CD14-positive monocyte (primary cell): ENCODE results near the gene KCNIP3. TPM values are rescaled to one million over a fixed set of nuclear protein-coding genes. Genes with fewer than 3 reads are reported as not detected.
A peak's percentile ranks its signal among the peaks of the same experiment; 100 is the strongest.

Experiments used
- DNase-seq, 3 donors: peaks; one replicate each; pipeline ENCODE4 v3.0.0-alpha.2; 2011 to 2022
- H2AFZ ChIP-seq: 2 replicates; pipeline ENCODE4 v1.6.0; 2012; ENCODE audit warnings: mild to moderate bottlenecking, low read depth, low read length, inconsistent platforms; ENCODE audit not compliant: insufficient read depth, poor library complexity, severe bottlenecking
- H3K27ac ChIP-seq, 2 donors: 1 replicate in 1 of 2; 2 replicates in 1 of 2; pipeline ENCODE4 v1.5.1; 2012 to 2013; ENCODE audit warnings: low read length in 2 of 2, control low read depth in 1 of 2, inconsistent platforms in 1 of 2, low read depth in 1 of 2, mild to moderate bottlenecking in 1 of 2
- H3K27me3 ChIP-seq, 2 donors: one replicate each; pipeline versions ENCODE4 v1.6.0 to v1.6.1; 2011 to 2013; ENCODE audit warnings: low read length in 2 of 2; ENCODE audit not compliant: control insufficient read depth in 2 of 2, insufficient read depth in 2 of 2
- H3K36me3 ChIP-seq, 2 donors: replicated peaks in 1 of 2; 1 replicate in 1 of 2; 2 replicates in 1 of 2; pipeline versions ENCODE4 v1.5.1 to v1.6.1; 2012 to 2013; ENCODE audit warnings: low read length in 2 of 2, control low read depth in 1 of 2, inconsistent platforms in 1 of 2, mild to moderate bottlenecking in 1 of 2; ENCODE audit not compliant: insufficient read depth in 2 of 2, control insufficient read depth in 1 of 2
- H3K4me1 ChIP-seq, 2 donors: 1 replicate in 1 of 2; 2 replicates in 1 of 2; pipeline versions ENCODE4 v1.5.1 to v1.6.1; 2012 to 2013; ENCODE audit warnings: low read length in 2 of 2, control low read depth in 1 of 2, inconsistent platforms in 1 of 2, mild to moderate bottlenecking in 1 of 2, moderate library complexity in 1 of 2; ENCODE audit not compliant: insufficient read depth in 2 of 2, control insufficient read depth in 1 of 2
- H3K4me2 ChIP-seq: replicated peaks from 2 replicates; pipeline ENCODE3; 2012; ENCODE audit warnings: low read length, moderate library complexity, mild to moderate bottlenecking; ENCODE audit not compliant: poor library complexity, severe bottlenecking; ENCODE audit errors: extremely low read depth
- H3K4me3 ChIP-seq, 3 experiments: fragments of 200-600 bp in 1 of 3; sonication (generic) in 1 of 3; replicated peaks in 1 of 3; 1 replicate in 2 of 3; 2 replicates in 1 of 3; pipeline ENCODE4 v1.5.1; 2011 to 2013; ENCODE audit warnings: low read length in 3 of 3, mild to moderate bottlenecking in 3 of 3, control low read depth in 2 of 3, low read depth in 2 of 3, inconsistent platforms in 1 of 3, moderate library complexity in 1 of 3
- H3K79me2 ChIP-seq: 2 replicates; pipeline ENCODE4 v1.6.0; 2012; ENCODE audit warnings: mild to moderate bottlenecking, control low read depth, inconsistent platforms, low read length, moderate library complexity; ENCODE audit not compliant: insufficient read depth
- H3K9ac ChIP-seq: 2 replicates; pipeline ENCODE4 v1.6.0; 2017; ENCODE audit warnings: low read length, mild to moderate bottlenecking; ENCODE audit not compliant: insufficient read depth, poor library complexity, severe bottlenecking
- H3K9me3 ChIP-seq, 2 donors: replicated peaks in 1 of 2; 1 replicate in 1 of 2; 2 replicates in 1 of 2; pipeline versions ENCODE4 v1.5.1 to v1.6.1; 2012 to 2013; ENCODE audit warnings: low read length in 2 of 2, control low read depth in 1 of 2; ENCODE audit not compliant: control insufficient read depth in 1 of 2, insufficient read depth in 1 of 2
- H4K20me1 ChIP-seq: 2 replicates; pipeline ENCODE4 v1.6.0; 2012; ENCODE audit warnings: mild to moderate bottlenecking, low read length, control low read depth, moderate library complexity; ENCODE audit not compliant: insufficient read depth
- H3K27ac Mint-ChIP-seq, 7 donors: one replicate each; pipeline ENCODE4 v1.8.0; 2020; ENCODE audit warnings: mild to moderate bottlenecking in 7 of 7, mixed read lengths in 7 of 7, moderate library complexity in 6 of 7, inconsistent platforms in 2 of 7
- H3K27me3 Mint-ChIP-seq, 3 donors: one replicate each; pipeline ENCODE4 v1.8.0; 2021 to 2022; ENCODE audit warnings: low read depth in 3 of 3, mild to moderate bottlenecking in 3 of 3, mixed read lengths in 3 of 3, moderate library complexity in 3 of 3, inconsistent platforms in 1 of 3
- H3K36me3 Mint-ChIP-seq, 2 donors: one replicate each; pipeline ENCODE4 v1.8.0; 2020; ENCODE audit warnings: mixed read lengths in 2 of 2, inconsistent platforms in 1 of 2, mild to moderate bottlenecking in 1 of 2
- H3K4me1 Mint-ChIP-seq: one replicate; pipeline ENCODE4 v1.8.0; 2020; ENCODE audit warnings: mild to moderate bottlenecking, mixed read lengths
- H3K4me3 Mint-ChIP-seq, 2 donors: one replicate each; pipeline ENCODE4 v1.8.0; 2020; ENCODE audit warnings: mild to moderate bottlenecking in 2 of 2, mixed read lengths in 2 of 2, moderate library complexity in 1 of 2
- H3K9me3 Mint-ChIP-seq, 7 donors: one replicate each; pipeline ENCODE4 v1.8.0; 2020 to 2022; ENCODE audit warnings: mixed read lengths in 7 of 7, mild to moderate bottlenecking in 6 of 7, moderate library complexity in 6 of 7, inconsistent platforms in 2 of 7
- CTCF ChIP-seq: fragments of 200-600 bp; IDR thresholded peaks from one replicate; pipeline ENCODE4 v1.8.0; 2022; ENCODE audit warnings: antibody characterized with exemption, mild to moderate bottlenecking
- WGBS: methylation state at CpG from one replicate; pipeline ENCODE4 v1.1.5; 2013; ENCODE audit warnings: missing lambda C conversion rate; ENCODE audit not compliant: insufficient coverage; 5-methylcytosine and 5-hydroxymethylcytosine counted together
- intact Hi-C, 2 donors: fragments of 100-400 bp; cut with micrococcal nuclease; formaldehyde crosslinking; loops; one replicate each; pipeline versions ENCODE4 v1.15.0 to v1.15.1; 2023
- polyA plus RNA-seq, 3 donors: library from polyadenylated mRNA; depleted of rRNA in 1 of 3; unstranded in 2 of 3; stranded (reverse) in 1 of 3; fragments of 300-500 nt in 2 of 3; fragments of >200 nt in 1 of 3; fragmentation: Illumina TruSeq in 2 of 3; gene quantifications; 1 replicate in 2 of 3; 2 replicates in 1 of 3; pipeline ENCODE4 v1.2.3, GENCODE V29; 2012 to 2021

The KCNIP3 gene
- polyA plus RNA-seq, 3 donors: not detected

GRCh38 chr2:95292623-95293260, 4.4 kb upstream of the KCNIP3 start:
- 88% methylated on average over 6 of the region's 9 CpGs for WGBS

GRCh38 chr2:95294579-95295250, 2.4 kb upstream of the KCNIP3 start:
- TF ChIP-seq CTCF: no peak
- Histone ChIP-seq H3K4me2 (no peak overlapping the region), H2AFZ (no peak overlapping the region), H3K4me3 (no peak overlapping the region), H3K27ac (no peak overlapping the region), H3K27me3 (no peaks in the 10 kb centered on the region), H3K36me3 (no peaks in the 10 kb centered on the region), H3K4me1 (no peaks in the 10 kb centered on the region), H3K9ac (no peak overlapping the region), H3K79me2 (no peaks in the 10 kb centered on the region), H4K20me1 (no peaks in the 10 kb centered on the region), H3K9me3 (peaks cover 0 to 21% of the 10 kb centered on the region in 2 donors)
- intact Hi-C loops: no loop called here
- DNase-seq: no peak
- Mint-ChIP-seq H3K36me3 (no peaks in the 10 kb centered on the region), H3K9me3 (peaks cover 8 to 29% (median 19%) of the 10 kb centered on the region in 7 donors), H3K27ac (peak overlapping the region in 1 of 7 donors; percentile 77), H3K4me3 (no peak overlapping the region), H3K4me1 (no peaks in the 10 kb centered on the region), H3K27me3 (peaks cover 6 to 8% (median 8%) of the 10 kb centered on the region in 3 donors)
- 94% methylated on average over 15 of the region's 19 CpGs for WGBS

More at GRCh38 chr2:95292623-95293260, 4.4 kb upstream of the KCNIP3 start:
- Histone ChIP-seq H3K27ac (no peak overlapping the region), H3K9me3 (peaks cover 0 to 21% of the 10 kb centered on the region in 2 donors), H4K20me1 (no peaks in the 10 kb centered on the region), H3K4me1 (no peaks in the 10 kb centered on the region), H3K36me3 (no peaks in the 10 kb centered on the region), H3K79me2 (no peaks in the 10 kb centered on the region), H3K4me3 (no peak overlapping the region), H3K4me2 (no peak overlapping the region), H3K27me3 (no peaks in the 10 kb centered on the region), H3K9ac (no peak overlapping the region), H2AFZ (no peak overlapping the region)
- TF ChIP-seq CTCF: no peak
- Mint-ChIP-seq H3K4me3 (no peak overlapping the region), H3K27me3 (peaks cover 3 to 10% (median 8%) of the 10 kb centered on the region in 3 donors), H3K36me3 (no peaks in the 10 kb centered on the region), H3K4me1 (no peaks in the 10 kb centered on the region), H3K9me3 (peaks cover 8 to 32% (median 19%) of the 10 kb centered on the region in 7 donors), H3K27ac (no peak overlapping the region)
- no peak for DNase-seq
- intact Hi-C loops: no loop called here
